ENCODE results near the gene BSCL2. TPM values are rescaled to one million over a fixed set of nuclear protein-coding genes. Genes with fewer than 3 reads are reported as not detected.

BSCL2 gene
- total and polyA plus RNA-seq, 9 donors = 18.7 to 26.5 (median 21.5) TPM

GRCh38 chr11:62719302-62719978 is 12.2 kb upstream of the BSCL2 start:
- Histone ChIP-seq H3K27ac (ENCODE audit: low read length) (no peak overlapping the region), H3K4me1 (ENCODE audit: control insufficient read depth, insufficient read depth, low read length) (peaks cover 3% of the 10 kb centered on the region), H3K9me3 (replicated peaks; ENCODE audit: control insufficient read depth, low read depth, low read length) (no peaks in the 10 kb centered on the region), H3K27me3 (ENCODE audit: control insufficient read depth, insufficient read depth, low read length) (no peaks in the 10 kb centered on the region), H3K36me3 (ENCODE audit: control insufficient read depth, insufficient read depth, low read length) (peaks cover 87% of the 10 kb centered on the region), H3K4me3 (ENCODE audit: low read length) (no peak overlapping the region)
- WGBS (ENCODE audit: insufficient coverage) = no CpG with 5 or more reads among the region's 2 CpGs
- no peak for DNase-seq

- Histone ChIP-seq H3K27me3 (ENCODE audit: control insufficient read depth, insufficient read depth, low read length) (no peaks in the 10 kb centered on the region), H3K27ac (ENCODE audit: low read length) (no peak overlapping the region), H3K9me3 (replicated peaks; ENCODE audit: control insufficient read depth, low read depth, low read length) (no peaks in the 10 kb centered on the region), H3K4me3 (ENCODE audit: low read length) (no peak overlapping the region), H3K4me1 (ENCODE audit: control insufficient read depth, insufficient read depth, low read length) (no peaks in the 10 kb centered on the region), H3K36me3 (ENCODE audit: control insufficient read depth, insufficient read depth, low read length) (peaks cover 88% of the 10 kb centered on the region)
- 92% methylated on average over 9 of the region's 11 CpGs for WGBS (ENCODE audit: insufficient coverage)
- no peak for DNase-seq
Observed at GRCh38 chr11:62716816-62717215, 9.6 kb upstream of the BSCL2 start.

DNA sequence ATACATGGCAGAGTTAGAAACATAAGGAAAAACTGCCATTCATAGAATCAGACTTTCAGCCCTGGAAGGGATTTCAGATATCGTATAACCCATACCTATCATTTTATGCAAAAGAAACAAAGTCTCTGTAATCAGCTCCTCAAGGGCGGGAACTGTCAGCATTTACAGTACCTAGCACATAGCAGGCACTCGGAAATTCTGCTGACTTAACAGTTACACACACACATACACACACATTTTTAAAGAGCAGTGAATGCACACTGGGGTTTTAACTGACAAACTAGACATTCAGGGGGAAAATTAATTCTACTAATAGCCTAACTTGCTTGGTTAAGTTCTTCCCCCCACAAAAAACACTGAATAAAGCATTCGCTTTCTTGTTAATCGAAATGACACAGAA is 9.0 kb upstream of the BSCL2 start:
- H3K27me3 ChIP-seq (ENCODE audit: control insufficient read depth, insufficient read depth, low read length) = no peaks in the 10 kb centered on the region
- WGBS (ENCODE audit: insufficient coverage) = 100% methylated on average over 2 of the region's 5 CpGs
- no peak overlapping the region for H3K4me3 ChIP-seq (ENCODE audit: low read length)
- DNase-seq = no peak
- H3K27ac ChIP-seq (ENCODE audit: low read length) = no peak overlapping the region
- peaks cover 87% of the 10 kb centered on the region for H3K36me3 ChIP-seq (ENCODE audit: control insufficient read depth, insufficient read depth, low read length)
- H3K4me1 ChIP-seq (ENCODE audit: control insufficient read depth, insufficient read depth, low read length) = no peaks in the 10 kb centered on the region
- H3K9me3 ChIP-seq (replicated peaks; ENCODE audit: control insufficient read depth, low read depth, low read length) = no peaks in the 10 kb centered on the region

DNA sequence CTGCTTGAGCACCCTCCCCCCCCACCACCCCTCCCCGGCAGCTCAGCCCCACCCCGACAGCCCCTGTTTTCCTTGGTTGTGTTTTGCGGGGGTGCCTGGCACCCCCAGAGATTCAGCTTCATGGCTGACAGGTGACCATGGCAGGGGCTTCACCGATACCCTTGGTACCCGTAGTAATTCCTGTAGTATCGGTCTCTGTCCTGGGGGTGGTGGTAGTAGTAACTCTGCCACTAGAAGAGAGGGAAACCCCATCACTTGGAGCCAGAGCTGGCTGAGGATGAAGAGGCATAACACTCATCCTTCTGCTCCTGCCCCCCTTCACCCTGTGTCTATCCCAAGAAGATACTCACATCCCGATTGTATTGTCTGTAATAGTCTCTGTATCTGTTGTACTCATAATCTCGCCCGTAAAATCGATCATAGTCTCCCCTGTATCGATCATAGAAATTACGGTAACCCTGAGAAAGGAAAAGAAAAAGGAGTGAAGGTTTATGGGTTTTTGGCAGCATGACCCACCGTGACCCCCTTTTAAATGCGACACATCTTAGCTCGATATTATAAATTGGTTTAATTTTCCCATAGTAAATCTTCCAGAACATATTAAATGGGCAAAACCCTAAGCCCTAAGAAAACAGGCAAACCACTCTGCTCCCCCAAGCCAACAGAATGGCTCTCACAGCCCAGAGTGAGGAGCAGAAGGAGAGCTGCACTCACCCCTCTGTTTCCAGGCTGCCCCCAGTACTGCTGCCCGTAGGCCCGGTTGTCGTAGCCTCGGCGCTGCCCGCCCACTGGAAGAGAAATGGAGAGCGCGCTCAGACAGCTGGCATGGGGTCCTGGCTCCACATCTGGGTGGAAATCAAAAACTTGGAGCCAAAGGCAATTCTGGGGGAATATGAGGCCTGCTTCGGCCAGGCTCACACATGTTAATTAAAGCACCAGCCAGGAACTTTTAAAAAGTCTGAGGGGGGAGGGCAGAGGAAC is 8.2 kb upstream of the BSCL2 start:
- 77% methylated on average over 9 of the region's 24 CpGs for WGBS (ENCODE audit: insufficient coverage)

GRCh38 chr11:62713343-62713742 is 6.1 kb upstream of the BSCL2 start:
- H3K4me1 ChIP-seq (ENCODE audit: control insufficient read depth, insufficient read depth, low read length) = peaks cover 16% of the 10 kb centered on the region
- DNase-seq = no peak
- H3K36me3 ChIP-seq (ENCODE audit: control insufficient read depth, insufficient read depth, low read length) = peaks cover 73% of the 10 kb centered on the region
- WGBS (ENCODE audit: insufficient coverage) = 83% methylated on average over 1 of the region's 2 CpGs
- no peak overlapping the region for H3K4me3 ChIP-seq (ENCODE audit: low read length)
- no peak overlapping the region for H3K27ac ChIP-seq (ENCODE audit: low read length)
- H3K9me3 ChIP-seq (replicated peaks; ENCODE audit: control insufficient read depth, low read depth, low read length) = no peaks in the 10 kb centered on the region
- no peaks in the 10 kb centered on the region for H3K27me3 ChIP-seq (ENCODE audit: control insufficient read depth, insufficient read depth, low read length)

More for the DNA sequence above, 8.2 kb upstream of the BSCL2 start:
- Histone ChIP-seq H3K4me1 (ENCODE audit: control insufficient read depth, insufficient read depth, low read length) (peaks cover 2% of the 10 kb centered on the region), H3K36me3 (ENCODE audit: control insufficient read depth, insufficient read depth, low read length) (peaks cover 86% of the 10 kb centered on the region), H3K27me3 (ENCODE audit: control insufficient read depth, insufficient read depth, low read length) (no peaks in the 10 kb centered on the region), H3K27ac (ENCODE audit: low read length) (no peak overlapping the region), H3K9me3 (replicated peaks; ENCODE audit: control insufficient read depth, low read depth, low read length) (no peaks in the 10 kb centered on the region), H3K4me3 (ENCODE audit: low read length) (no peak overlapping the region)
- DNase-seq = no peak

- H3K36me3 ChIP-seq (ENCODE audit: control insufficient read depth, insufficient read depth, low read length) = peaks cover 68% of the 10 kb centered on the region
- no CpG with 5 or more reads among the region's 3 CpGs for WGBS (ENCODE audit: insufficient coverage)
Observed at GRCh38 chr11:62712861-62713260, 5.6 kb upstream of the BSCL2 start.

GRCh38 chr11:62712276-62712812 is 5.1 kb upstream of the BSCL2 start:
- DNase-seq = no peak
- Histone ChIP-seq H3K27ac (ENCODE audit: low read length) (no peak overlapping the region), H3K36me3 (ENCODE audit: control insufficient read depth, insufficient read depth, low read length) (peaks cover 66% of the 10 kb centered on the region), H3K9me3 (replicated peaks; ENCODE audit: control insufficient read depth, low read depth, low read length) (no peaks in the 10 kb centered on the region), H3K4me1 (ENCODE audit: control insufficient read depth, insufficient read depth, low read length) (peaks cover 22% of the 10 kb centered on the region), H3K4me3 (ENCODE audit: low read length) (no peak overlapping the region), H3K27me3 (ENCODE audit: control insufficient read depth, insufficient read depth, low read length) (no peaks in the 10 kb centered on the region)
- WGBS (ENCODE audit: insufficient coverage) = 100% methylated on average over 1 of the region's 6 CpGs

More at GRCh38 chr11:62712861-62713260, 5.6 kb upstream of the BSCL2 start:
- no peaks in the 10 kb centered on the region for H3K9me3 ChIP-seq (replicated peaks; ENCODE audit: control insufficient read depth, low read depth, low read length)
- no peak for DNase-seq
- no peak overlapping the region for H3K27ac ChIP-seq (ENCODE audit: low read length)
- H3K4me1 ChIP-seq (ENCODE audit: control insufficient read depth, insufficient read depth, low read length) = peaks cover 19% of the 10 kb centered on the region
- H3K4me3 ChIP-seq (ENCODE audit: low read length) = no peak overlapping the region
- no peaks in the 10 kb centered on the region for H3K27me3 ChIP-seq (ENCODE audit: control insufficient read depth, insufficient read depth, low read length)

DNA sequence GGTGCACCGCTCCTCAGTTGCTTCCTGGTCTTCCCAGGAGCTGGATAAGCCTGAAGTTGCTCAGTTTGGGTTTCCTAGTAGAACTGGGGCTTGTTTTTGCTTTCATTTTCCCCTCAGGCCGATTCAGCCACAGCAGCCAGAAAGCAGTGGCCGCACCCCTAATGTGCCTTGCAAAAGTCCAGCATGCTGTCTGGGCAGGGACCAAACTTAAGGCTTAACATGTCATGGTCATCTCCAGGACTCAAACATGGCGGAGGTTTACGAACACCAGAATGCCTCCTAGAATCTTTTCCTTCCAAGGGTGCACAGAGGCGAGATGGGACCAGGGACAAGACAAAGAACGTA is 2.7 kb upstream of the BSCL2 start:
- Histone ChIP-seq H3K27me3 (ENCODE audit: control insufficient read depth, insufficient read depth, low read length) (no peaks in the 10 kb centered on the region), H3K9me3 (replicated peaks; ENCODE audit: control insufficient read depth, low read depth, low read length) (no peaks in the 10 kb centered on the region), H3K4me3 (ENCODE audit: low read length) (peak overlapping the region; percentile 57), H3K36me3 (ENCODE audit: control insufficient read depth, insufficient read depth, low read length) (peaks cover 47% of the 10 kb centered on the region), H3K27ac (ENCODE audit: low read length) (peak overlapping the region; percentile 86), H3K4me1 (ENCODE audit: control insufficient read depth, insufficient read depth, low read length) (peaks cover 41% of the 10 kb centered on the region)
- 58% methylated on average over 4 of the region's 7 CpGs for WGBS (ENCODE audit: insufficient coverage)
- peak; percentile 61 for DNase-seq

DNA sequence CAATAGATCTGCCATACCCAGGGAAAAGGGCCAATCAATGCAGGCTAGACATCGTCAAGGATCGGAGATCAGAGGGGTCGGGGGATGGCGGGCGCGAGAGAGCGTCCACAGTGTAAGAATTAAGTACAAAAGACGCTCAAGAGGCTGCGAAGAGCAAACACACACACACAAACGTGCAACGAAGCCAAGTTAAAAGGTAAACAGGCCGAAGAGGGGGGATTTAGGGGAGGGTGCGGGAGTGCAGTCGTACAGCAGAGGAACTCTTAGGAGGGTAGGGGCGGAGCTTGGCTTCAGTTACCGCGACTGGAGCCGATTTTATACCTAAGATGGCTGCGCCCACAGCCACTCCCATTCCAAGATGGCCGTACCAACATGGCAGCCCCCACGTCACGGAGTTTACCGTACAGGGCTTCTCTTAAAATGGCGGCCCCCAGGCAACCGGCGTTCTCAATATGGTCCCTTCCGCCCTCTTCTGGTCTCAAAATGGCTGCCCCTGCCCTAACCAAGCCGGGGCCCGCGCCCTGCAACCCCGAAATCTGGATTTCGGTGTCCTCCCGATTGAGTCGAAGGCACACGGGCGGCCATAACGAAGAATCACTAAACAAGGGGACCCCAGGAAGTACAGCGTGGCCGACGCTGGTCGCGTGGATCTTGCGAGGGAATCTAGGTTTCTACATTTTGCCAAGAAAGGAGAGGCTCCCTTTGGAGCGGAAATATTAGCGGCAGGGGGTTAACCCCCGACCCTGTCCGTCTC is 2.2 kb upstream of the BSCL2 start:
- WGBS (ENCODE audit: insufficient coverage) = 3% methylated on average over 28 of the region's 47 CpGs
- peak overlapping the region; percentile 86 for H3K27ac ChIP-seq (ENCODE audit: low read length)
- peaks cover 43% of the 10 kb centered on the region for H3K36me3 ChIP-seq (ENCODE audit: control insufficient read depth, insufficient read depth, low read length)
- no peaks in the 10 kb centered on the region for H3K27me3 ChIP-seq (ENCODE audit: control insufficient read depth, insufficient read depth, low read length)
- peaks cover 43% of the 10 kb centered on the region for H3K4me1 ChIP-seq (ENCODE audit: control insufficient read depth, insufficient read depth, low read length)
- peak; percentile 100 for DNase-seq
- peak overlapping the region; percentile 57 for H3K4me3 ChIP-seq (ENCODE audit: low read length)
- H3K9me3 ChIP-seq (replicated peaks; ENCODE audit: control insufficient read depth, low read depth, low read length) = no peaks in the 10 kb centered on the region

Data from muscle of leg (tissue), 11 donors.